ENCODE measurements around the gene PUM1.
A peak's percentile ranks its signal among the peaks of the same experiment; 100 is the strongest.
"Not testable (repeated sequence)": the region's sequence is repeated elsewhere in the genome, so short reads cannot be mapped to it uniquely, and the experiment has no call there.

The PUM1 gene

DNA sequence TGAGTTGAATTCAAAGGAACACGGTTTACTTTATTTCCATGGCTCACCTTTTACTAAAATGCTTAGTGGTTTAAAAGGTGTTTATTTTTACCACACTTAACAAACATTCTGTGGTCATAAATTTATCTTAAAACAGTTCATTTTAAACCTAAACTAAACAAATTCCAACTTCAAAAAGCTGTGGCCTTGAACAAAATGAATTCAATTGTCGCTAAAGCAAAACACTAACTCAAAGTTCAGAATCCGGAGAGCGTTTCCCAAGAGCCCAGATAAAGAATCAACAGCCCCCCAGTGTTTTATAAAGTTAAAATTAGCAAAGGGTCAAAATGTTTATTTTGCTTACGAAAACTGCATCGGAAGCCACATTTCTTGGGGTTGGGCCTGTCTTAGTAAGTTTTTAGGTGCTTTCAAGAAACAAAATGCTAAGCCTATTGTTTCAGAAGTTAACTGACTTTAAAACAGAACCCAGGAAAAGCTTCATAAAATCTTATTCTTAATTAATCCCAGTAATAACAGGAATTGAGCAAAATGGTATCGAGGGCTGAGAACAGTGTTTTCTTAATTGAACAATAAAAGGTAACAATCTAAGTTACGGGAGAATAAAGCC is 1.3 kb downstream of the PUM1 start:
- DNase-seq, result no peak

GRCh38 chr1:31063631-31064030 is 1.9 kb downstream of the PUM1 start:
- no peak for DNase-seq

- DNase-seq, result no peak
Observed at GRCh38 chr1:31062867-31063380, 2.6 kb downstream of the PUM1 start.

GRCh38 chr1:31062162-31062866 is 3.2 kb downstream of the PUM1 start:
- not testable (repeated sequence) for DNase-seq

DNA sequence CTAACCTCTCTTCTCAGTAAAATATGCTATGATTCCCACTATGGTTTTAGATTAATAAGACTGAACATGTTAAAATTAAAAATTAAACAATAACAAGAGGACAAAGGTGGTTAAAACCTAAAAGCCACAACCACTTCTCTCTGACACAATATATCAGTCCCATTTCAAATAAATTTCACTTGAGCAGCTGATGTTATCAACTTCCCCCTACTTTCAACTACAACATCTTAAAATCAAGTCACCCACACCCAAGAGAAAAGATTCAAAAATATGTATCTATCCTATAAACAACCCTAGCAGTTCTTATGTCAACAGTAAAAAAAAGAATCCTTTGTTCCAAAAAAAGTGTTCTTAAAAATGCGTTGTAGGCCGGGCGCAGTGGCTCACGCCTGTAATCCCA is 7.5 kb downstream of the PUM1 start:
- DNase-seq, result no peak

DNA sequence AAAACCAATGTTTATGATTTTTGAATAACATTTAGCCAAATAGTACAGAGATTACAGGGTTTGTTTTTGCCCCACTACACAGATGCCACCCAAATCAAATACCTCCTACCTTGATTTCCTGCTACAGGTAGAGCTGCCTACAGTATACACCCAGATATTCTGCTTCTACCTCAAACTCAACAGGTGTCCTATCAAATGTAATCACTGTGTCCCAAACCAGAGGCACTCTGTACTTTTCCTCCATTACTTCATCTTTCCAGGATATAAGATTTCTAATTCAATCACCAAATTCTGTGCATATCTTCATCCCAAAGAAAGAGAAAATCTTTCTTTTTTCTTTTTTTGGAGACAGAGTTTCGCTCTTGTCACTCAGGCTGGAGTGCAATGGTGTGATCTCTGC is 9.6 kb downstream of the PUM1 start:
- DNase-seq, result no peak

GRCh38 chr1:31055501-31055900 is 10.0 kb downstream of the PUM1 start:
- no peak for DNase-seq

GRCh38 chr1:31054958-31055481 is 10.5 kb downstream of the PUM1 start:
- DNase-seq, result no peak

GRCh38 chr1:31054349-31054748 is 11.2 kb downstream of the PUM1 start:
- no peak for DNase-seq

- DNase-seq, result not testable (repeated sequence)
Observed at GRCh38 chr1:31052613-31053012, 12.9 kb downstream of the PUM1 start.

GRCh38 chr1:31051611-31052010 is 13.9 kb downstream of the PUM1 start:
- no peak for DNase-seq

- DNase-seq, result not testable (repeated sequence)
Observed at GRCh38 chr1:31047507-31047906, 18.0 kb downstream of the PUM1 start.

- DNase-seq, result no peak
Observed at GRCh38 chr1:31043631-31044030, 21.9 kb downstream of the PUM1 start.

- DNase-seq, result no peak
Observed at GRCh38 chr1:31042656-31043055, 22.9 kb downstream of the PUM1 start.

- DNase-seq, result no peak
Observed at GRCh38 chr1:31041529-31041928, 24.0 kb downstream of the PUM1 start.

GRCh38 chr1:31040038-31040437 is 25.5 kb downstream of the PUM1 start:
- DNase-seq, result no peak

- not testable (repeated sequence) for DNase-seq
Observed at GRCh38 chr1:31038935-31039334, 26.6 kb downstream of the PUM1 start.

DNA sequence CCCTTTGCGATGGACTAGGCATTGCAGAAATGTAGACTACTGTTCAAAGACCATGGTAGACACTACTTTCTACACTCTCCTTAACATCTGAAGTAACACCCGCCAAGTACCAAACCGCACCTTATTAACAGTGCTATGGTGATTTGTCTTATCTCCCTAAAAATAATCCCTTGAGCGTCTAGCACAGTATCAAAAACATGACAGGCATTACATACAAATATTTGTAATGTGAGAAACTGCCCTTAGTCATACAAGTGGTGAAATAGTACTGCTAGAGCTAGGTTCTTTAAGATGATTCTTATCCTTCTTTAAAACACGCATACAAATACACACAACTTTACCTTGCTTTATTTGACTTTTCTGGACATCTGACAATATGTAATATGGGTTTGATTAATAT is 27.2 kb downstream of the PUM1 start:
- DNase-seq, result no peak

DNA sequence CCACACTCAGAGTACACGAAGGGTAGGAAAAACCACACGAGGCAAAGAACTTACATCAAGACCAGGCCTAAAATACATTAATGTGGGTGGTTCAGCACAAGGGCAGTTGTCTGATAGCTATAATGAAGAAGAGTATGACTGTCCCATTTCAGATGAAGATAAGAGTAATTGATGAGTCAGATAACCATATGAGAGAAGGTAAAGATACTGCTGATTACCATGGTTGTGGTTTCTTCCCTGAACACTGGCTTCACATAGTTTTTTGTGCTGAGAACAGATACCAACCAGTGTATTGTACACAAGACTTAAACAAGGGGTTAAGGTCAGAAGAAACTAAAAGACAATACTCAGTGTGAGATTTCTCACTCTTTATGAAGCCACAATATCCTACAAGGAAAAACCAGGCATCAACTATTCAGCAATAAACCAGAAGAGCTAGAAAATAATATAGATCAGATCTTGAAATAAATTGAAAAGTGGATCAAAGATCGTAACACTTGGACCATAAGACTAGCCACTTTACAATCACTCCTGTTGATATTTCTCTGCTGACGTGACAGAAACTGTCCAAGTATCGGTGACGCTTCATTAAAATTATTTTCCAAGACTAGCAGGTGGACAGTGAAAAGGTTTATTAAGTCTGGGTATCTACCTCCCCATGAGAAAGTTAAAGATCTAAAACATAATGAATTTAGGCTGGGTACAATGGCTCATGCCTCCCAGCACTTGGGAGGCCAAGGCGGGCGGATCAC is 28.6 kb downstream of the PUM1 start:
- DNase-seq, result no peak

DNA sequence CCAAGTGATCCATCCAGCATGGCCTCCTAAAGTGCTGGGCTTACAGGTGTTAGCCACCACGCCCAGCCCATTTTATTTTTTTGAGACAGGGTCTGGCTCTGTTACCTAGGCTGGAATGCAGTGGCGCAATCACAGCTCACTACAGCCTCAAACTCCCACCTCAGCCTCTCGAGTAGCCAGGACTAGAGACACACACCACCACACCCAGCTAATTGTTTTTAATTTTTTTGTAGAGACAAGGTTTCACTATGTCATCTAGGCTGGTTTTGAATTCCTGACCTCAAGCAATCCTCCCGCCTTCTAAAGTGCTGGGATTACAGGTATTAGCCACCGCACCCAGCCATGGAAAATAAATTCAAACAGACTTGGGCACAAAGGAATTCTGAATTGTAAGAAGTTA is 31.9 kb downstream of the PUM1 start:
- DNase-seq, result peak; percentile 79

- no peak for DNase-seq
Observed at GRCh38 chr1:31032266-31032665, 33.3 kb downstream of the PUM1 start.

DNA sequence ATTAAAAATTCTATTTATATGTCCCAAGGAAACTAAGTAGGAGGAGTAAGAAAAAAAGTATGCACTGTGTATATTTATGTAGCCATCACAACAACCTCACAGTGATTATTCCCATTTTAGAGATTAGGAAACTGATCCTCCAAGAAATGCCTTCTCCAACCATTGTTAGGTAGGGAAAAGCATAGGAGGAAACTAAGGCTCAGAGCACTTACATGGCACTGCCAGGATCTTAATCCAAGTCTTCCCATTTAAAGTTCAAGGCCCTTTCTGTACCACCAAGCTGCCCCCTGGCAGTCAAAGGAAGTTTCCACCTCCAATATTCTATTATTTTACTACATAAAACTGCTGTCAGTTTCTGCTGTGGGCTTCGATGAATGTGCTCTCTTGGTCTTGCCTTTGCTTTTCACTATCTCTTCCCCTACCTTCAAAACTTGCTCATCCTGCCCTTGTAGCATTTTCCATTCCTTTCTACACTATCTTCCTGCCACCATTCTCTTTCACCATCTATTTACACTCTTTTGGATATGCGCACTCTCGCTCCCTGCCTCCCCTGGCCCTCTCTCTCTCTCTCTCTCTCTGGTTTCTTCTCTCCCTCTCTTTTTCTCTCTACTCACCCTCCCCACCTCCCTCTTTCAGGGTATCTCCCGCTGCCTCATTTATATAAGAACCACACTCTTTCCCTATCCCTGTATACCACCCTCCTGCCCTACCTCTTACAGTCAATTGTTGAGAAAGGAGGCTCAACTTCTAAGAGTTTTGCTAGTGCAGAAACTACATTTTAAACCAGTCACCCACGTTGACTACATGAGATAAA is 34.0 kb downstream of the PUM1 start:
- DNase-seq, result no peak

DNA sequence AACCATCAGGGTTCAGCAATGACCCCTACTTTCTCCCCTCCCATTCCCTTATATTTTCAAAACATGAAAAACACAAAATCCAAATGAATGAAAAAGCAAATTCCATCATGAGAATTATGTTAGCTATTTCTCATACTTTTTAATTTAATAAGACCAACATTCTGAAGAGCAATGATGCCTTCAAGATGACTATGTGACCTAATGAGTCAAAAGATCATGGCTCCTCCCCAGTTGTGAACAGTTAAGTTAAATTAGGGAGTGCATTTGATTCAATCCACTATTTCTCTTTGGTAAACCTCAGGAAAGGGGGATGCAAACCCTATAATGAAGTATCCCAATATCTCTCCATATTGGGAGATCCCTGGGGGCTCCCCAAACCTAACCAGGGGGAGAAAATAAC is 36.5 kb downstream of the PUM1 start:
- DNase-seq, result no peak

All from islet precursor cell (in vitro differentiated cells).